C1 segment of cervical spinal cord (tissue), 14 donors: ENCODE results near the gene DIS3L2.

ENCODE experiments used
- DNase-seq, 14 donors: peaks; one replicate each; lab custom pipeline; 2025; lab: John Stamatoyannopoulos, UW

Gene DIS3L2

GRCh38 chr2:232261776-232262175, 300.3 kb downstream of the DIS3L2 start:
- DNase-seq, result no peak

- no peak for DNase-seq
These were observed 301.8 kb downstream of the DIS3L2 start for GRCh38 chr2:232263295-232263694.

- peak in 1 of 14 donors; percentile 11 for DNase-seq
These were observed 302.6 kb downstream of the DIS3L2 start for GRCh38 chr2:232264081-232264480.

- no peak for DNase-seq
These were observed 303.8 kb downstream of the DIS3L2 start for GRCh38 chr2:232265329-232265728.

GRCh38 chr2:232268636-232269165, 307.2 kb downstream of the DIS3L2 start:
- no peak for DNase-seq

GRCh38 chr2:232269867-232270266, 308.4 kb downstream of the DIS3L2 start:
- no peak for DNase-seq

GRCh38 chr2:232273903-232274643, 312.6 kb downstream of the DIS3L2 start:
- DNase-seq, result no peak

GRCh38 chr2:232275670-232276069, 314.2 kb downstream of the DIS3L2 start:
- DNase-seq, result no peak

- DNase-seq, result peak in 3 of 14 donors; percentile 16 to 66 (median 47)
These were observed 314.7 kb downstream of the DIS3L2 start for GRCh38 chr2:232276084-232276732.

GRCh38 chr2:232276733-232277313, 315.3 kb downstream of the DIS3L2 start:
- peak in 1 of 14 donors; percentile 6 for DNase-seq

- no peak for DNase-seq
These were observed 317.0 kb downstream of the DIS3L2 start for GRCh38 chr2:232278534-232278933.

GRCh38 chr2:232280341-232280740, 318.8 kb downstream of the DIS3L2 start:
- DNase-seq, result no peak

GRCh38 chr2:232281858-232282507, 320.5 kb downstream of the DIS3L2 start:
- no peak for DNase-seq

- peak in 2 of 14 donors; percentile 8 to 61 for DNase-seq
These were observed 321.1 kb downstream of the DIS3L2 start for GRCh38 chr2:232282508-232283055.

GRCh38 chr2:232286001-232286868, 324.7 kb downstream of the DIS3L2 start:
- no peak for DNase-seq

- DNase-seq, result no peak
These were observed 325.8 kb downstream of the DIS3L2 start for GRCh38 chr2:232287316-232287715.

- no peak for DNase-seq
These were observed 327.0 kb downstream of the DIS3L2 start for GRCh38 chr2:232288489-232289030.

GRCh38 chr2:232290668-232291067, 329.2 kb downstream of the DIS3L2 start:
- DNase-seq, result no peak

GRCh38 chr2:232291343-232291742, 329.8 kb downstream of the DIS3L2 start:
- no peak for DNase-seq

- DNase-seq, result peak in 2 of 14 donors; percentile 11 to 40
These were observed 331.1 kb downstream of the DIS3L2 start for GRCh38 chr2:232292395-232293154.
